Tibial nerve (tissue), 4 donors: ENCODE data around the gene CALML3. TPM values are rescaled to one million over a fixed set of nuclear protein-coding genes. Genes with fewer than 3 reads are reported as not detected.

Source experiments
- DNase-seq, 2 donors: peaks; one replicate each; pipeline ENCODE4 v3.0.0-alpha.2; 2019; ENCODE audit warnings: low spot score in 2 of 2
- H3K27ac ChIP-seq, 4 donors: fragments of 200-600 bp; sonication (generic) in 3 of 4; one replicate each; pipeline ENCODE4 v1.5.1; 2017 to 2019; ENCODE audit warnings: mild to moderate bottlenecking in 1 of 4
- H3K27me3 ChIP-seq, 2 donors: fragments of 200-600 bp; sonication (generic) in 1 of 2; one replicate each; pipeline versions ENCODE4 v1.5.1 to v1.6.0; 2017 to 2019
- H3K36me3 ChIP-seq, 3 donors: fragments of 200-600 bp; sonication (generic); one replicate each; pipeline ENCODE4 v1.5.1; 2018 to 2019
- H3K4me1 ChIP-seq, 4 donors: fragments of 200-600 bp; sonication (generic) in 3 of 4; one replicate each; pipeline ENCODE4 v1.5.1; 2017 to 2019
- H3K4me3 ChIP-seq, 4 donors: fragments of 200-600 bp; sonication (generic) in 3 of 4; one replicate each; pipeline ENCODE4 v1.5.1; 2017 to 2019; ENCODE audit warnings: mild to moderate bottlenecking in 1 of 4, moderate library complexity in 1 of 4
- H3K9me3 ChIP-seq, 4 donors: fragments of 200-600 bp; sonication (generic) in 3 of 4; one replicate each; pipeline ENCODE4 v1.5.1; 2017 to 2019
- CTCF ChIP-seq, 5 experiments: fragments of 200-600 bp in 3 of 5; fragments of 450-650 bp in 2 of 5; sonication (generic) in 3 of 5; IDR thresholded peaks; one replicate each; pipeline ENCODE4 v1.5.1; 2016 to 2019; ENCODE audit warnings: antibody characterized with exemption in 5 of 5, mild to moderate bottlenecking in 3 of 5, moderate library complexity in 2 of 5
- EP300 ChIP-seq, 2 donors: sonication (generic); formaldehyde crosslinking; IDR thresholded peaks; one replicate each; pipeline ENCODE4 v1.6.1; 2017; ENCODE audit warnings: antibody characterized with exemption in 2 of 2, mild to moderate bottlenecking in 1 of 2
- POLR2A ChIP-seq, 2 donors: fragments of 450-650 bp; IDR thresholded peaks; one replicate each; pipeline ENCODE4 v1.6.1; 2017; ENCODE audit warnings: antibody characterized with exemption in 2 of 2, mild to moderate bottlenecking in 2 of 2, moderate library complexity in 2 of 2
- WGBS, 2 donors: methylation state at CpG; one replicate each; pipeline ENCODE4 v1.1.5; 2018; 5-methylcytosine and 5-hydroxymethylcytosine counted together
- total RNA-seq, 4 donors: library from RNA; depleted of rRNA; stranded (reverse); fragments of >200 nt; gene quantifications; one replicate each; pipeline ENCODE4 v1.1.0, GENCODE V29; 2016

The CALML3 gene
- total RNA-seq, 4 donors from 2014 or later, result not detected

DNA sequence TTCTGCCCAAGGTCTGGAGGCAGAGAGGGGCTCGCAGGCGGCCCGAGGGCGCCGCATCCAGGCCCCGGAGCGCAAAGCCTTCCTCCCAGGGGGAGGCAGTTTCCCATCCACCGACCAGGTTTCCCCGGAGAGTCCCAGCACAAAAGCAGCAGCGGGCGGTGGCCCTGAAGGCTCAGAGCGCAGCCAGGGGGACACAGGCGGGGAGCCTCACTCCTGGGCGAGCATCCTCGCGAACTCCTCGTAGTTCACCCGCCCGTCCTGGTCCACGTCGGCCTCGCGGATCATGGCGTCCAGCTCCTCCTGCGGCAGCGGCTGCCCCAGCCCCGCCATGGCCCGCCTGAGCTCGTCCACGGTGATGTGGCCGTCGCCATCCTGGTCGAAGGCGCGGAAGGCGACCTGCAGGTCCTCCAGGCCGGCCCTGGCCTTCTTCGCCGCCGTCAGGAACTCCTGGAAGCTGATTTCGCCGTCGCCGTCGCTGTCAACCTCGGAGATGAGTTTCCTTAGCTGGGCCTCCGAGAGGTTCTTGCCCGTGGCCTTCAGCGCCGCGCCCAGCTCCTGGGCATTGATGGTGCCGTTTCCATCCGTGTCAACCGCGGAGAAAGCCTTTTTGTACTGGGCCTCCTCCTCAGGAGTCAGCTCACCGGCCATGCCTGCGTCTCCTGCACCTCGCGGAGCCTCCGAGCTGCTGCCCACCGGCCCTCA lies 25.8 kb upstream of the CALML3 start:
- H3K9me3 ChIP-seq, result peaks cover 0 to 4% (median 0%) of the 10 kb centered on the region in 4 donors
- H3K27ac ChIP-seq, result no peak overlapping the region
- 94 to 96% methylated on average over 59 to 61 of the region's 61 CpGs for WGBS, 2 donors
- no peaks in the 10 kb centered on the region for H3K27me3 ChIP-seq
- DNase-seq, result no peak
- no peaks in the 10 kb centered on the region for H3K36me3 ChIP-seq
- TF ChIP-seq CTCF (IDR thresholded peaks at IDR 0.05), result no peak
- no peak for TF ChIP-seq EP300 (IDR thresholded peaks at IDR 0.05)
- TF ChIP-seq POLR2A (IDR thresholded peaks at IDR 0.05), result no peak
- no peaks in the 10 kb centered on the region for H3K4me1 ChIP-seq
- no peak overlapping the region for H3K4me3 ChIP-seq

- no peak within 1 kb of the TSS for H3K4me3 ChIP-seq
- no peaks in the 10 kb centered on the region for H3K36me3 ChIP-seq
- 90 to 91% methylated on average over 10 of the region's 10 CpGs for WGBS, 2 donors
- TF ChIP-seq EP300 (IDR thresholded peaks at IDR 0.05), result no peak
- TF ChIP-seq CTCF (IDR thresholded peaks at IDR 0.05), result no peak
- TF ChIP-seq POLR2A (IDR thresholded peaks at IDR 0.05), result no peak
- peaks cover 0 to 4% (median 0%) of the 10 kb centered on the region in 4 donors for H3K9me3 ChIP-seq
- no peak within 1 kb of the TSS for H3K27ac ChIP-seq
- H3K4me1 ChIP-seq, result no peaks in the 10 kb centered on the region
- no peak for DNase-seq
- H3K27me3 ChIP-seq, result no peaks in the 10 kb centered on the region
Measured at GRCh38 chr10:5499493-5500140, 25.1 kb upstream of the CALML3 start, which contains the start of gene CALML5. CALML5 (minus strand) TSS chr10:5499570; CDS start chr10:5499438, 132 bp downstream.

GRCh38 chr10:5500162-5500670 lies 24.5 kb upstream of the CALML3 start:
- DNase-seq, result no peak
- TF ChIP-seq EP300 (IDR thresholded peaks at IDR 0.05) (no peak), POLR2A (IDR thresholded peaks at IDR 0.05) (no peak), CTCF (IDR thresholded peaks at IDR 0.05) (no peak)
- 93 to 96% methylated on average over 7 of the region's 7 CpGs for WGBS, 2 donors

DNA sequence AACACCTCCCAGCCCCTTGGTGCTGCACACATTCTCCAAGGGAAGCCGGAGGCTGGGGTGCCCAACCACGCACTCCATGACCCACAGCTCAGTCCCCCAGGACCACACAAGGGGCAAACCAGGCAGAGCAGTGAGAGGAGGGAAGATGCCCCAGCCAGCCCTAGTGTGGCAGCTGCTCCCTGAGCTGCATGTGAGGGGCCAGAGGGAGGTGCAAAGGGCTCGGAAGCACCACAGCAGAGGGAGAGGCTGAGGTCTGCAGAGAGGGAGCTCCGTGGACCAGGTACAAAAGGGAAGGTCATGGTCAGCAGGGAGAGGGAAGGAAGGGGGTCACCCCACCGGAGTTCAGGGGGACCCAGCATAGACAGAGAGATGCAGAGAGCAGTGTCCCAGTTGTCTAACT lies 23.9 kb upstream of the CALML3 start:
- Histone ChIP-seq H3K36me3 (no peaks in the 10 kb centered on the region), H3K9me3 (peaks cover 0 to 4% (median 0%) of the 10 kb centered on the region in 4 donors), H3K4me3 (no peak overlapping the region), H3K4me1 (no peaks in the 10 kb centered on the region), H3K27me3 (no peaks in the 10 kb centered on the region), H3K27ac (no peak overlapping the region)
- 71 to 74% methylated on average over 5 of the region's 5 CpGs for WGBS, 2 donors
- TF ChIP-seq POLR2A (IDR thresholded peaks at IDR 0.05) (no peak), EP300 (IDR thresholded peaks at IDR 0.05) (no peak), CTCF (IDR thresholded peaks at IDR 0.05) (no peak)
- DNase-seq, result no peak

More at GRCh38 chr10:5500162-5500670, 24.5 kb upstream of the CALML3 start:
- H3K4me3 ChIP-seq, result no peak overlapping the region
- H3K4me1 ChIP-seq, result no peaks in the 10 kb centered on the region
- peaks cover 0 to 4% (median 0%) of the 10 kb centered on the region in 4 donors for H3K9me3 ChIP-seq
- H3K36me3 ChIP-seq, result no peaks in the 10 kb centered on the region
- H3K27ac ChIP-seq, result no peak overlapping the region
- no peaks in the 10 kb centered on the region for H3K27me3 ChIP-seq

- H3K27ac ChIP-seq, result no peak overlapping the region
- WGBS, 2 donors, result 42 to 57% methylated on average over 12 of the region's 12 CpGs
- no peaks in the 10 kb centered on the region for H3K36me3 ChIP-seq
- no peaks in the 10 kb centered on the region for H3K27me3 ChIP-seq
- no peak for DNase-seq
- no peaks in the 10 kb centered on the region for H3K4me1 ChIP-seq
- peaks cover 0 to 4% (median 0%) of the 10 kb centered on the region in 4 donors for H3K9me3 ChIP-seq
- TF ChIP-seq EP300 (IDR thresholded peaks at IDR 0.05) (no peak), POLR2A (IDR thresholded peaks at IDR 0.05) (no peak), CTCF (IDR thresholded peaks at IDR 0.05) (no peak)
- H3K4me3 ChIP-seq, result no peak overlapping the region
Measured at GRCh38 chr10:5502061-5502521, 22.7 kb upstream of the CALML3 start.
